GM08714 (cell line): ENCODE results near the gene PFKFB4.

ENCODE experiments used
- H3K4me3 ChIP-seq: fragments of 200-500 bp; sonication (Bioruptor generic); 2 replicates; pipeline ENCODE4 v1.5.1; 2014; ENCODE audit warnings: mild to moderate bottlenecking, low read length, inconsistent platforms
- ZNF274 ChIP-seq: IDR thresholded peaks from 2 replicates; pipeline ENCODE4 v1.6.1; 2012; ENCODE audit warnings: mild to moderate bottlenecking, low read depth, low read length

The PFKFB4 gene

GRCh38 chr3:48469046-48469915 is 87.3 kb downstream of the PFKFB4 start:
- no peak for TF ChIP-seq ZNF274
- H3K4me3 ChIP-seq: no peak overlapping the region

- no peak for TF ChIP-seq ZNF274
- no peak overlapping the region for H3K4me3 ChIP-seq
These were observed 88.3 kb downstream of the PFKFB4 start for GRCh38 chr3:48468329-48468731.
